H1 (cell line): ENCODE data around the gene IFT122. TPM values are rescaled to one million over a fixed set of nuclear protein-coding genes. Genes with fewer than 3 reads are reported as not detected.

Experiments used
- CTCF ChIA-PET: fragments of 300-600 bp; sonication (Branson Sonifier 250); formaldehyde crosslinking; loops from one replicate; lab custom pipeline; 2021; ENCODE audit not compliant: partially characterized antibody; lab: Charles Lee
- POLR2A ChIA-PET: fragments of 300-600 bp; sonication (Branson Sonifier 250); formaldehyde crosslinking; loops from one replicate; lab custom pipeline; 2021; ENCODE audit warnings: inconsistent platforms; ENCODE audit not compliant: partially characterized antibody; lab: Charles Lee
- DNase-seq, 2 experiments: peaks; one replicate each; pipeline versions ENCODE4 v3.0.0 to v3.0.0-alpha.2; 2010 to 2022; ENCODE audit warnings: low spot score in 2 of 2, low read depth in 1 of 2, mixed read lengths in 1 of 2
- FAIRE-seq: peaks from 2 replicates; lab custom pipeline; 2011; peaks lifted over from hg19 to GRCh38; lab: Jason Lieb, UNC
- H2AFZ ChIP-seq: 2 replicates; pipeline ENCODE4 v1.8.1; 2012; ENCODE audit warnings: low read length, inconsistent platforms
- H2AK5ac ChIP-seq: 2 replicates; pipeline ENCODE4 v1.6.1; 2013; ENCODE audit warnings: low read depth, low read length
- H2BK120ac ChIP-seq: replicated peaks from 2 replicates; pipeline ENCODE3; 2013; ENCODE audit warnings: low read depth, low read length, inconsistent platforms
- H2BK12ac ChIP-seq: 2 replicates; pipeline ENCODE4 v1.6.1; 2013; ENCODE audit warnings: low read depth, low read length
- H2BK15ac ChIP-seq: 2 replicates; pipeline ENCODE4 v1.6.1; 2013; ENCODE audit warnings: low read length
- H2BK20ac ChIP-seq: 2 replicates; pipeline ENCODE4 v1.6.1; 2013; ENCODE audit warnings: low read length
- H2BK5ac ChIP-seq: 2 replicates; pipeline ENCODE4 v1.6.1; 2013; ENCODE audit warnings: low read depth, low read length
- H3K14ac ChIP-seq: 2 replicates; pipeline ENCODE4 v1.6.1; 2013; ENCODE audit warnings: inconsistent platforms; ENCODE audit not compliant: insufficient read length
- H3K18ac ChIP-seq: 2 replicates; pipeline ENCODE4 v1.6.1; 2013; ENCODE audit warnings: low read length; ENCODE audit errors: extremely low read depth
- H3K23ac ChIP-seq: 2 replicates; pipeline ENCODE4 v1.6.1; 2013; ENCODE audit warnings: inconsistent platforms; ENCODE audit not compliant: insufficient read length
- H3K23me2 ChIP-seq: 2 replicates; pipeline ENCODE4 v1.6.1; 2013; ENCODE audit warnings: low read depth, low read length
- H3K27ac ChIP-seq: 2 replicates; pipeline ENCODE4 v1.6.1; 2011; ENCODE audit warnings: low read depth, low read length, inconsistent platforms
- H3K27me3 ChIP-seq, 4 experiments: replicated peaks in 1 of 4; 1 replicate in 1 of 4; 2 replicates in 3 of 4; pipeline versions ENCODE4 v1.6.1 to v1.8.1; 2011 to 2013; ENCODE audit warnings: low read length in 3 of 4, mild to moderate bottlenecking in 3 of 4, inconsistent platforms in 2 of 4, mixed read lengths in 2 of 4, moderate library complexity in 1 of 4; ENCODE audit not compliant: control insufficient read depth in 3 of 4, insufficient read depth in 3 of 4; ENCODE audit errors: extremely low read depth in 1 of 4
- H3K36me3 ChIP-seq, 4 experiments: 2 replicates each; pipeline versions ENCODE4 v1.6.1 to v1.8.1; 2011 to 2013; ENCODE audit warnings: mild to moderate bottlenecking in 4 of 4, low read length in 3 of 4, moderate library complexity in 2 of 4, control low read depth in 1 of 4, inconsistent platforms in 1 of 4; ENCODE audit not compliant: insufficient read depth in 4 of 4, control insufficient read depth in 2 of 4
- H3K4ac ChIP-seq: replicated peaks from 2 replicates; pipeline ENCODE3; 2013; ENCODE audit warnings: low read length, low read depth, mixed read lengths, inconsistent platforms; ENCODE audit not compliant: insufficient read length
- H3K4me1 ChIP-seq, 4 experiments: replicated peaks in 1 of 4; 1 replicate in 1 of 4; 2 replicates in 3 of 4; pipeline versions ENCODE4 v1.6.1 to v1.8.1; 2011 to 2013; ENCODE audit warnings: low read length in 3 of 4, inconsistent platforms in 2 of 4, mixed read lengths in 1 of 4; ENCODE audit not compliant: insufficient read depth in 4 of 4, control insufficient read depth in 3 of 4
- H3K4me2 ChIP-seq, 2 experiments: 2 replicates each; pipeline versions ENCODE4 v1.6.1 to v1.8.1; 2011 to 2013; ENCODE audit warnings: low read depth in 2 of 2, low read length in 2 of 2, control low read depth in 1 of 2, inconsistent platforms in 1 of 2, mild to moderate bottlenecking in 1 of 2; ENCODE audit not compliant: insufficient read depth in 1 of 2
- H3K4me3 ChIP-seq, 4 experiments: fragments of 200-600, 300-600 bp in 1 of 4; sonication (generic), shearing (Covaris generic), sonication (Bioruptor Twin) in 1 of 4; 2 replicates each; pipeline versions ENCODE4 v1.5.1 to v1.8.1; 2011 to 2016; ENCODE audit warnings: low read length in 4 of 4, low read depth in 3 of 4, control low read depth in 2 of 4, inconsistent platforms in 2 of 4, mild to moderate bottlenecking in 2 of 4, mixed read lengths in 1 of 4, moderate library complexity in 1 of 4; ENCODE audit not compliant: insufficient read depth in 2 of 4; ENCODE audit errors: extremely low read depth in 1 of 4
- H3K56ac ChIP-seq: replicated peaks from 2 replicates; pipeline ENCODE3; 2013; ENCODE audit warnings: low read depth, mild to moderate bottlenecking, mixed read lengths, low read length, inconsistent platforms; ENCODE audit not compliant: insufficient read length
- H3K79me1 ChIP-seq: 2 replicates; pipeline ENCODE4 v1.6.1; 2013; ENCODE audit warnings: low read depth, low read length, control low read depth
- H3K79me2 ChIP-seq, 2 experiments: 2 replicates each; pipeline versions ENCODE4 v1.6.1 to v1.8.1; 2012 to 2013; ENCODE audit warnings: low read length in 2 of 2, mild to moderate bottlenecking in 2 of 2, inconsistent platforms in 1 of 2; ENCODE audit not compliant: insufficient read depth in 2 of 2, control insufficient read depth in 1 of 2
- H3K9ac ChIP-seq, 4 experiments: replicated peaks in 1 of 4; 1 replicate in 1 of 4; 2 replicates in 3 of 4; pipeline versions ENCODE4 v1.6.1 to v1.8.1; 2011 to 2013; ENCODE audit warnings: low read depth in 3 of 4, low read length in 3 of 4, control low read depth in 2 of 4, mild to moderate bottlenecking in 2 of 4, moderate library complexity in 2 of 4, inconsistent platforms in 1 of 4; ENCODE audit errors: extremely low read depth in 1 of 4
- H3K9me3 ChIP-seq, 2 experiments: 2 replicates each; pipeline versions ENCODE4 v1.6.1 to v1.8.1; 2012 to 2013; ENCODE audit warnings: mild to moderate bottlenecking in 2 of 2, moderate library complexity in 2 of 2, control low read depth in 1 of 2, inconsistent platforms in 1 of 2, low read depth in 1 of 2, low read length in 1 of 2, mixed read lengths in 1 of 2; ENCODE audit not compliant: insufficient read depth in 2 of 2
- H4K20me1 ChIP-seq, 2 experiments: replicated peaks in 1 of 2; 2 replicates each; pipeline versions ENCODE3 to v1.8.1; 2011 to 2013; ENCODE audit warnings: inconsistent platforms in 2 of 2, low read length in 2 of 2, mild to moderate bottlenecking in 1 of 2; ENCODE audit not compliant: insufficient read depth in 2 of 2, control insufficient read depth in 1 of 2
- H4K5ac ChIP-seq: 2 replicates; pipeline ENCODE4 v1.6.1; 2013; ENCODE audit warnings: low read length, low read depth, mixed read lengths, inconsistent platforms; ENCODE audit not compliant: insufficient read length
- H4K8ac ChIP-seq: 2 replicates; pipeline ENCODE4 v1.8.0; 2013; ENCODE audit warnings: mild to moderate bottlenecking, moderate library complexity, low read length, inconsistent platforms; ENCODE audit not compliant: insufficient read depth; ENCODE audit errors: extremely low read depth
- H4K91ac ChIP-seq: replicated peaks from 2 replicates; pipeline ENCODE3; 2013; ENCODE audit warnings: low read length, mixed read lengths, inconsistent platforms; ENCODE audit not compliant: insufficient read length
- GABPA ChIP-seq: IDR thresholded peaks from 2 replicates; pipeline ENCODE4 v1.6.1; 2011; ENCODE audit warnings: mild to moderate bottlenecking, low read length, moderate library complexity, borderline replicate concordance; ENCODE audit not compliant: insufficient read depth
- RNF2 ChIP-seq: fragments of 200-900, 300-1000 bp; sonication (generic); IDR thresholded peaks from 2 replicates; pipeline ENCODE4 v1.7.1; 2016; ENCODE audit warnings: borderline replicate concordance, low read depth, mild to moderate bottlenecking, antibody characterized with exemption, low read length; ENCODE audit not compliant: poor library complexity, severe bottlenecking; ENCODE audit errors: missing control alignments
- SP2 ChIP-seq: IDR thresholded peaks from 2 replicates; pipeline ENCODE4 v1.6.1; 2012; ENCODE audit warnings: mild to moderate bottlenecking, low read length, inconsistent platforms
- WGBS, 2 experiments: shearing (Covaris generic) in 1 of 2; methylation state at CpG; one replicate each; pipeline versions ENCODE4 v1.1.6 to v1.1.7; 2013 to 2015; ENCODE audit warnings: low lambda C conversion rate in 2 of 2, mixed read lengths in 2 of 2, inconsistent platforms in 1 of 2, low coverage in 1 of 2, missing lambda C conversion rate in 1 of 2; ENCODE audit not compliant: insufficient replicate concordance in 2 of 2, insufficient coverage in 1 of 2, insufficient read length in 1 of 2; ENCODE audit errors: extremely low coverage in 1 of 2, missing lambda C conversion rate in 1 of 2; 5-methylcytosine and 5-hydroxymethylcytosine counted together
- polyA plus RNA-seq, 7 experiments: library from polyadenylated mRNA; depleted of rRNA in 3 of 7; stranded (reverse) in 5 of 7; unstranded in 2 of 7; fragments of >200 nt in 5 of 7; fragments of 200-250 nt in 2 of 7; gene quantifications; 1 replicate in 5 of 7; 2 replicates in 1 of 7; 4 replicates in 1 of 7; pipeline versions ENCODE4 v1.2.1 to v1.2.3, GENCODE V29; 2011 to 2013; ENCODE audit warnings: missing spikeins in 2 of 7, mixed read lengths in 2 of 7
- total RNA-seq: library from RNA; stranded (reverse); fragmentation: NEBNext Ultra II Directional; extraction: Animal tissue kit (Norgen Biotek cat#: 25700); gene quantifications from 2 replicates; pipeline ENCODE4 v1.2.1, GENCODE V29; 2021

The IFT122 gene
- total and polyA plus RNA-seq, 2 of the 8 experiments (the other 6 are each of a cell fraction or from before 2014, with no cell fraction given) = 23.7 to 25.1 TPM

GRCh38 chr3:129558081-129558771 lies 118.2 kb downstream of the IFT122 start:
- Histone ChIP-seq H3K4me2 (no peak overlapping the region), H3K27ac (no peak overlapping the region), H3K23me2 (no peaks in the 10 kb centered on the region), H3K56ac (no peak overlapping the region), H3K14ac (no peak overlapping the region), H3K79me1 (no peaks in the 10 kb centered on the region), H4K91ac (peak overlapping the region; percentile 5), H3K4ac (no peak overlapping the region), H3K23ac (no peak overlapping the region), H2BK12ac (peak overlapping the region; percentile 50; the same call in 1 of the 2 replicates), H3K36me3 (no peaks in the 10 kb centered on the region; a peak in 1 of 8 replicates), H4K5ac (no peak overlapping the region), H4K20me1 (peaks cover 0 to 1% of the 10 kb centered on the region in 2 experiments), H3K18ac (no peak overlapping the region), H2AFZ (no peak overlapping the region), H2BK20ac (peak overlapping the region; percentile 48; the same call in 1 of the 2 replicates), H3K27me3 (no peaks in the 10 kb centered on the region; a peak in 1 of 7 replicates), H3K9me3 (no peaks in the 10 kb centered on the region), H4K8ac (no peak overlapping the region; the same call in 1 of the 2 replicates), H3K4me3 (no peak overlapping the region), H3K79me2 (no peaks in the 10 kb centered on the region), H2BK5ac (peak overlapping the region; percentile 71), H2BK15ac (no peak overlapping the region), H2AK5ac (0 out of 2 replicates have a peak overlapping the region, but pooled peaks have one; percentile 53), H3K9ac (no peak overlapping the region), H2BK120ac (no peak overlapping the region), H3K4me1 (peaks cover 0 to 14% (median 7%) of the 10 kb centered on the region in 4 experiments; a peak in 6 of 7 replicates)
- 91% methylated on average over 15 of the region's 15 CpGs; no CpG with 5 or more reads in 1 of the 2 experiments for WGBS, 2 experiments
- ChIA-PET POLR2A (interaction anchor here (0.8 kb wide), 1 partner anchor 110 kb away, joined by 3 read pairs; no protein-coding TSS in a partner anchor), CTCF (interaction anchor here (1.1 to 11.3 kb wide), 4 partner anchors 8 to 68 kb away, joined by 4 to 93 read pairs (median 7); no protein-coding TSS in a partner anchor)
- no peak for TF ChIP-seq SP2
- no peak for TF ChIP-seq RNF2
- no peak for TF ChIP-seq GABPA
- FAIRE-seq = no peak
- no peak for DNase-seq
